Karpas-422 (cell line): ENCODE results near the gene KIF3C. TPM values are rescaled to one million over a fixed set of nuclear protein-coding genes. Genes with fewer than 3 reads are reported as not detected.
"Not testable (repeated sequence)": the region's sequence is repeated elsewhere in the genome, so short reads cannot be mapped to it uniquely, and the experiment has no call there.

Experiments used
- DNase-seq: peaks from one replicate; pipeline ENCODE4 v3.0.0-alpha.2; 2015
- H2AFZ ChIP-seq: fragments of 200-600 bp; sonication (generic); 2 replicates; pipeline ENCODE4 v1.6.1; 2014; ENCODE audit warnings: antibody characterized with exemption, low read length, mixed read lengths
- H3K27ac ChIP-seq: fragments of 200-600 bp; sonication (generic); 2 replicates; pipeline ENCODE4 v1.5.1; 2014; ENCODE audit warnings: mild to moderate bottlenecking, low read length, moderate library complexity
- H3K27me3 ChIP-seq: fragments of 200-600 bp; sonication (generic); 2 replicates; pipeline ENCODE4 v1.6.1; 2014; ENCODE audit warnings: low read length, mixed read lengths
- H3K36me3 ChIP-seq: fragments of 200-600 bp; sonication (generic); 2 replicates; pipeline ENCODE4 v1.6.1; 2014; ENCODE audit warnings: low read length, mixed read lengths; ENCODE audit not compliant: insufficient read depth
- H3K4me1 ChIP-seq: fragments of 200-600 bp; sonication (generic); 2 replicates; pipeline ENCODE4 v1.6.1; 2014; ENCODE audit warnings: mild to moderate bottlenecking, low read length, mixed read lengths
- H3K4me2 ChIP-seq: fragments of 200-600 bp; sonication (generic); 2 replicates; pipeline ENCODE4 v1.6.1; 2014; ENCODE audit warnings: low read length, low read depth, mild to moderate bottlenecking; ENCODE audit not compliant: poor library complexity, severe bottlenecking
- H3K4me3 ChIP-seq: fragments of 200-600 bp; sonication (generic); 2 replicates; pipeline ENCODE4 v1.5.1; 2014; ENCODE audit warnings: mild to moderate bottlenecking, antibody characterized with exemption, low read length, mixed read lengths
- H3K79me2 ChIP-seq: fragments of 200-600 bp; sonication (generic); 2 replicates; pipeline ENCODE4 v1.6.1; 2014; ENCODE audit warnings: mild to moderate bottlenecking, low read length, mixed read lengths
- H3K9ac ChIP-seq: fragments of 200-600 bp; sonication (generic); 2 replicates; pipeline ENCODE4 v1.6.0; 2014; ENCODE audit warnings: low read length
- H3K9me2 ChIP-seq: fragments of 200-600 bp; sonication (generic), shearing (Covaris generic); replicated peaks from 2 replicates; pipeline ENCODE4 v1.6.0; 2014; ENCODE audit warnings: mild to moderate bottlenecking, low read length, moderate library complexity; ENCODE audit not compliant: insufficient read depth
- H3K9me3 ChIP-seq: fragments of 300-700, 200-600 bp; sonication (generic); 2 replicates; pipeline ENCODE4 v1.6.1; 2014; ENCODE audit warnings: low read length, mixed read lengths
- H4K20me1 ChIP-seq: fragments of 200-600 bp; sonication (generic); 2 replicates; pipeline ENCODE4 v1.6.1; 2014; ENCODE audit warnings: mild to moderate bottlenecking, antibody characterized with exemption, low read length, low read depth; ENCODE audit not compliant: insufficient read depth
- total RNA-seq: library from RNA; depleted of rRNA; stranded (reverse); fragments of >200 nt; shearing (Covaris generic); gene quantifications from 2 replicates; pipeline ENCODE4 v1.2.3, GENCODE V29; 2014; ENCODE audit warnings: low replicate concordance

The KIF3C gene
- total RNA-seq, 1 experiment from 2014 or later = 1.2 TPM

DNA sequence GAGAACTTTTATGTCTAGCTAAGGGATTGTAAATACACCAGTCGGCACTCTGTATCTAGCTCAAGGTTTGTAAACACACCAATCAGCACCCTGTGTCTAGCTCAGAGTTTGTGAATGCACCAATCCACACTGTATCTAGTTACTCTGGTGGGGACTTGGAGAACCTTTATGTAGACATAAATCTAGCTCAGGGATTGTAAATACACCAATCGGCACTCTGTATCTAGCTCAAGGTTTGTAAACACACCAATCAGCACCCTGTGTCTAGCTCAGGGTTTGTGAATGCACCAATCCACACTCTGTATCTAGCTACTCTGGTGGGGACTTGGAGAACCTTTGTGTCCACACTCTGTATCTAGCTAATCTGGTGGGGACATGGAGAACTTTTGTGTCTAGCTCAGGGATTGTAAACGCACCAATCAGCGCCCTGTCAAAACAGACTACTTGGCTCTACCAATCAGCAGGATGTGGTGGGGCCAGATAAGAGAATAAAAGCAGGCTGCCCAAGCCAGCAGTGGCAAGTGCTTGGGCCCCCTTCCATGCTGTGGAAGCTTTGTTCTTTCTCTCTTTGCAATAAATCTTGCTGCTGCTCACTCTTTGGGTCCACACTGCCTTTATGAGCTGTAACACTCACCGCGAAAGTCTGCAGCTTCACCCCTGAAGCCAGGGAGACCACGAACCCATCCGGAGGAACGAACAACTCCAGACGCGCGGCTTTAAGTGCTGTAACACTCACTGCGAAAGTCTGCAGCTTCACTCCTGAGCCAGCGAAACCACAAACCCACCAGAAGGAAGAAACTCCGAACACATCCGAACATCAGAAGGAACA is 66.1 kb downstream of the KIF3C start:
- H2AFZ ChIP-seq, H3K27ac ChIP-seq, H3K27me3 ChIP-seq, H3K9me2 ChIP-seq, DNase-seq, H4K20me1 ChIP-seq, H3K79me2 ChIP-seq, H3K9me3 ChIP-seq, H3K4me1 ChIP-seq, H3K9ac ChIP-seq, H3K4me2 ChIP-seq, H3K4me3 ChIP-seq, H3K36me3 ChIP-seq: not testable (repeated sequence)

DNA sequence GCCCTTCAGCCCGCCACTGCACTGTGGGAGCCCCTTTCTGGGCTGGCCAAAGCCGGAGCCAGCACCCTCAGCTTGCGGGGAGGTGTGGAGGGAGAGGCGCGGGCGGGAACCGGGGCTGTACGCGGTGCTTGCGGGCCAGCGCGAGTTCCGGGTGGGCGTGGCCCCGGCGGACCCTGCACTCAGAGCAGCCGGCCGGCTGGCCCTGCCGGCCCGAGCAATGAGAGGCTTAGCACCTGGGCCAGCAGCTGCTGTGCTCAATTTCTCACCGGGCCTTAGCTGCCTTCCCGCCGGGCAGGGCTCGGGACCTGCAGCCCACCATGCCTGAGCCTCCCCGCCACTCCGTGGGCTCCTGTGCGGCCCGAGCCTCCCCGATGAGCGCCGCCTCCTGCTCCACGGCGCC is 66.9 kb downstream of the KIF3C start:
- not testable (repeated sequence) for H3K27me3 ChIP-seq, H3K9me3 ChIP-seq, H3K4me3 ChIP-seq, H3K9ac ChIP-seq, H3K79me2 ChIP-seq, DNase-seq, H3K27ac ChIP-seq, H2AFZ ChIP-seq, H4K20me1 ChIP-seq, H3K4me1 ChIP-seq, H3K36me3 ChIP-seq, H3K9me2 ChIP-seq, H3K4me2 ChIP-seq

- not testable (repeated sequence) for DNase-seq, H3K9me2 ChIP-seq, H3K27me3 ChIP-seq, H4K20me1 ChIP-seq, H3K9me3 ChIP-seq, H3K79me2 ChIP-seq, H3K9ac ChIP-seq, H3K4me3 ChIP-seq, H2AFZ ChIP-seq, H3K4me1 ChIP-seq, H3K27ac ChIP-seq, H3K36me3 ChIP-seq, H3K4me2 ChIP-seq
These were observed 68.7 kb downstream of the KIF3C start for GRCh38 chr2:25913696-25913973.

DNA sequence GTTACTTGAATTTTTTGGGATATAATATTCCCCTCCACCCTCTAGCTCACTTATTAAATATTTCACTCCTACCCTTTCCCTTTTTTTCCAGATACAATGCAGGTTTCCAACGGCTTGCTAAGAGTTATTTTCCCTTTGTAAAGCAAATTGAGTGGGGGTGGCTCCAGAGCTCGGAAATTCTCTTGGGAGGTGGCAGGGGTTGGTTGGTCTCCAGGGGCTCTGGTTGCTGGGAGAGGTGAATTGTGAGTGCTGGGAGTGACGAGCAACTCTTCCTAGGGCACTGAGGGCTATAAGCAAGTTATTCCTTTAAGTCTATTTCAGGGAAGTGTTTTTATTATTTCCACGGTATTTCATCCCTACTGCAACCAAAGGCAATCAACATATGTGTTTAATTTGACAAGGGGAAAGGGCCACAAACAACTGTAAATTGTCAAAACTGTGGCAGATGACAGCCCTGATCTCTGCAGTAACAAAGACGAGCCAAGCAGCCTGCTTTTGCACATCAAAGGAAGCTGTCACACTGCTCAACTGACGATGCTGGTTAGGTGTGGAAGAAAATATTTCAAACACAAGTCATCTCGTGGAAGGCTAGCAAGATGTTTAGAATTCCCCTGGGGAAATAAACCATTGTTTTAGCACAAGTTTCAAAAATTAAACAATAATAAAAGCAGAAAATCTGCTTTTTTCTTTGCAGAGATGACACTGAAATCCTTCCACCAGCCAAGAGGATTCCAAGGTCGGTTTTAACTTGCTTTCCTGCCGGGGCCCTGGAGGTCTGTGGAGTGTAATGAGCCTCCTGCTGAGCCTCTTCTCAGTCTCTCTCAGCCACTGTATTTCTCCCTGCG is 69.2 kb downstream of the KIF3C start:
- no peak for DNase-seq
- H3K9me2 ChIP-seq = no peaks in the 10 kb centered on the region
- H3K36me3 ChIP-seq = no peaks in the 10 kb centered on the region
- no peak overlapping the region for H3K4me3 ChIP-seq
- H3K79me2 ChIP-seq = no peaks in the 10 kb centered on the region
- H3K4me1 ChIP-seq = no peaks in the 10 kb centered on the region
- H3K27ac ChIP-seq = no peak overlapping the region
- H2AFZ ChIP-seq = no peak overlapping the region
- H4K20me1 ChIP-seq = no peaks in the 10 kb centered on the region
- H3K9ac ChIP-seq = no peak overlapping the region
- no peak overlapping the region for H3K4me2 ChIP-seq
- no peaks in the 10 kb centered on the region for H3K9me3 ChIP-seq
- H3K27me3 ChIP-seq = no peaks in the 10 kb centered on the region

GRCh38 chr2:25909574-25909973 is 72.7 kb downstream of the KIF3C start:
- H3K9me2 ChIP-seq, H3K4me3 ChIP-seq, H2AFZ ChIP-seq, H3K9me3 ChIP-seq, H3K79me2 ChIP-seq, H3K4me2 ChIP-seq, H3K27me3 ChIP-seq, DNase-seq, H3K4me1 ChIP-seq, H4K20me1 ChIP-seq, H3K36me3 ChIP-seq, H3K9ac ChIP-seq, H3K27ac ChIP-seq: not testable (repeated sequence)

DNA sequence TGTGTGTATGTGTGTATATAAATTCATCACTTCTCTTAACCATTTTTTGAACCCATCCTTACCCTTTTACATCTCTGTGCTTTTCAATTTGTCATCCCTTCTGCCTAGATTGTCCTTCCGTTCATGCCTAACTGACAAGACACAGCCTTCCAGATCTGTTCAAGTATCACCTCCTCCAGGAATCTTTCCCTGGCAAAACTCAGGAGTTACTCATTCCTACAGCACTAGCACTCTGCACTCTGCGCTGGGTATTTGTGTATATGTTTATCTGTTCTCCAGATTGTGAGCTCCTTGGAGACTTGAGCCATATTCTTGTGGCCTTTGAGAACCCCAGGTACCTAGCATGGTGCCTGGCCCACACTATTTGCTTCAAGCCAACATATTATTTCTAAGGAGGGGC is 77.2 kb downstream of the KIF3C start:
- no peak overlapping the region for H3K4me3 ChIP-seq
- no peaks in the 10 kb centered on the region for H3K36me3 ChIP-seq
- H3K27ac ChIP-seq = no peak overlapping the region
- H2AFZ ChIP-seq = no peak overlapping the region
- no peak for DNase-seq
- H3K4me2 ChIP-seq = no peak overlapping the region
- no peaks in the 10 kb centered on the region for H3K9me2 ChIP-seq
- H3K27me3 ChIP-seq = no peaks in the 10 kb centered on the region
- H3K79me2 ChIP-seq = no peaks in the 10 kb centered on the region
- no peaks in the 10 kb centered on the region for H4K20me1 ChIP-seq
- no peaks in the 10 kb centered on the region for H3K4me1 ChIP-seq
- H3K9me3 ChIP-seq = no peaks in the 10 kb centered on the region
- no peak overlapping the region for H3K9ac ChIP-seq

DNA sequence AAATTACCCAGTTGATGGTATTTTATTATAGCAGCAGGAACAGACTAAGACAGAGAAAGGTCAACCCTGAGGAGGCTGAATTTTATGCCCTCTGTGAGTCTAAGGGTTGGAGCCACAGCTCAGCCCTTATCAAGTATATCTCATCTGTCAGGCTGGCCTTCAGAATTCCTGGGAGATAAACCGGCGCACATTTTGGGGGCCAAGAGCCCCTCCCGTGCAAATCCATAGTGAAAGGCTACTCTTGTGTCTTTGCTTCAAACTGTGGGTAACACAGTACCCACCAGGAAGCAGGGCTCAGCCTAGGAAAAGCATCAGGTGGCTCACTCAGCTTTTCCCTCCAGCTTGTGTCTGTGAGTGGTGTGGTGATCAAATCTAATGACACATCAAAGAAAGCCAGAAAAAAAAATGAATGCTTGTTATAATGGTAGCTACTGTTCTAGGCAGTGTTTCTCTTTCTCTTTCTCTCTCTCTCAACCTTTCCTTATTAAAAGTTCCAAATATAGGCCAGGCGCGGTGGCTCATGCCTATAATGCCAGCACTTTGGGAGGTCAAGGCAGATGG is 79.0 kb downstream of the KIF3C start:
- DNase-seq = no peak
- Histone ChIP-seq H4K20me1 (no peaks in the 10 kb centered on the region), H3K9me2 (no peaks in the 10 kb centered on the region), H3K36me3 (no peaks in the 10 kb centered on the region), H3K4me1 (peaks cover 3% of the 10 kb centered on the region; the same call in 1 of the 2 replicates), H3K27me3 (no peaks in the 10 kb centered on the region), H3K79me2 (no peaks in the 10 kb centered on the region), H3K9ac (no peak overlapping the region), H3K27ac (no peak overlapping the region), H3K9me3 (no peaks in the 10 kb centered on the region), H3K4me3 (no peak overlapping the region), H3K4me2 (no peak overlapping the region), H2AFZ (no peak overlapping the region)

DNA sequence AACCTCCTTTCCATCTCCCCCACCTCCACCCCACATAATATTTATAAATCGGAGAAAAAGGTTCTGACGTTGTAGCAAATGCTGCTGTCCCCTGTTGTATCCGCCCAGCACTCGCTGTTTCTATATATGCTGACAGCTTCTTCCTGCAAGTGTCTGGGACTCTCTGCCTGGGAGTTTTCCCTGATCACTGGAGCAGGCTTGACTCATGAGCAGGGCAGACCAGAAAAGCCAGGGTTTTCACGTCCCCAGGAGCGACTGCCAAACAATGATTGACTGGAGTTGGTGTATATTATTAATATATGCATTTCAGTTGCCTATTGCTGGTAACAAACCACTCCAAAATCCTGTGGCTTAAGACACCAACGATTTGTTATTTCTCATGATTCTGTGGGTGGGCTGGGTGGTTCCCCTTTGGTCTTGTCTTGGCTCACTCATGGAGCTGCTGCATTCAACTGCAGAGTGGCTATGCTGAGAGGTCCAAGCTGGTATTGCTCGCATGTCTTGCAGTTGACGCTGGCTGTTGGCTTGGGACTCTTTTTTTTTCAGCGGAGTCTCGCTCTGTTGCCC is 82.8 kb downstream of the KIF3C start:
- no peaks in the 10 kb centered on the region for H3K9me3 ChIP-seq
- no peak overlapping the region for H2AFZ ChIP-seq
- H3K27ac ChIP-seq = no peak overlapping the region
- no peak overlapping the region for H3K4me3 ChIP-seq
- no peak overlapping the region for H3K4me2 ChIP-seq
- no peaks in the 10 kb centered on the region for H3K9me2 ChIP-seq
- H3K79me2 ChIP-seq = no peaks in the 10 kb centered on the region
- no peaks in the 10 kb centered on the region for H3K36me3 ChIP-seq
- no peaks in the 10 kb centered on the region for H3K27me3 ChIP-seq
- H3K4me1 ChIP-seq = peaks cover 14% of the 10 kb centered on the region
- no peaks in the 10 kb centered on the region for H4K20me1 ChIP-seq
- no peak overlapping the region for H3K9ac ChIP-seq
- DNase-seq = no peak
